ENCODE data around the gene TSC22D1. TPM values are rescaled to one million over a fixed set of nuclear protein-coding genes. Genes with fewer than 3 reads are reported as not detected.

The TSC22D1 gene
- total RNA-seq, 1 donor = 173 TPM

DNA sequence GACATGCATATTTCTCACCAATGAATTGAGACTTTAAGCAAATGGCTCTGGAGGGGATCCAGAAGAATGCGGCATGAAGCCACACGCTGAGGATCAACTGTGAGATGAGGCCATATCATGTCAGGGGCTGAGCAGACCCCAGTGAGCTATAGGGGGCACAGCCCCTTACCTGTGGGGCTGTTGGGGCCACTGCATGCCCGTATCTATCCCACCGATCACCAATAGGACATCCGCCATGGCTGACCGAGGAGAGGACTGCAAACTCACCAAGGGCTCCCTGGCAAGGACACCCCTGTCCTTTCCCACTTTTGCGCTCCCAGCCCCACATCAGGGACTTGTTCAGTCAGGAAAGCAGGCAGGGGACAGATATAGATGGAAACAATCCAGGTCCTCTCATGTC is 124.5 kb downstream of the TSC22D1 start:
- no peak overlapping the region for H2AFZ ChIP-seq (ENCODE audit: low read length)
- H3K4me1 ChIP-seq (ENCODE audit: insufficient read depth, low read length) = no peaks in the 10 kb centered on the region
- H3K27ac ChIP-seq (ENCODE audit: low read depth, low read length) = no peak overlapping the region
- H3K79me2 ChIP-seq (ENCODE audit: insufficient read depth, low read length) = peaks cover 71% of the 10 kb centered on the region
- peaks cover 53% of the 10 kb centered on the region for H4K20me1 ChIP-seq (ENCODE audit: insufficient read depth, low read length)
- no peak for DNase-seq (ENCODE audit: insufficient read length, low spot score, missing footprints)
- H3K27me3 ChIP-seq (ENCODE audit: insufficient read depth, low read length) = no peaks in the 10 kb centered on the region
- TF ChIP-seq, protein P1, sequence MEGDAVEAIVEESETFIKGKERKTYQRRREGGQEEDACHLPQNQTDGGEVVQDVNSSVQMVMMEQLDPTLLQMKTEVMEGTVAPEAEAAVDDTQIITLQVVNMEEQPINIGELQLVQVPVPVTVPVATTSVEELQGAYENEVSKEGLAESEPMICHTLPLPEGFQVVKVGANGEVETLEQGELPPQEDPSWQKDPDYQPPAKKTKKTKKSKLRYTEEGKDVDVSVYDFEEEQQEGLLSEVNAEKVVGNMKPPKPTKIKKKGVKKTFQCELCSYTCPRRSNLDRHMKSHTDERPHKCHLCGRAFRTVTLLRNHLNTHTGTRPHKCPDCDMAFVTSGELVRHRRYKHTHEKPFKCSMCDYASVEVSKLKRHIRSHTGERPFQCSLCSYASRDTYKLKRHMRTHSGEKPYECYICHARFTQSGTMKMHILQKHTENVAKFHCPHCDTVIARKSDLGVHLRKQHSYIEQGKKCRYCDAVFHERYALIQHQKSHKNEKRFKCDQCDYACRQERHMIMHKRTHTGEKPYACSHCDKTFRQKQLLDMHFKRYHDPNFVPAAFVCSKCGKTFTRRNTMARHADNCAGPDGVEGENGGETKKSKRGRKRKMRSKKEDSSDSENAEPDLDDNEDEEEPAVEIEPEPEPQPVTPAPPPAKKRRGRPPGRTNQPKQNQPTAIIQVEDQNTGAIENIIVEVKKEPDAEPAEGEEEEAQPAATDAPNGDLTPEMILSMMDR (IDR thresholded peaks at IDR 0.05; ENCODE audit: extremely low read depth, low read depth, low read length) = no peak
- H3K9me3 ChIP-seq (ENCODE audit: low read depth, low read length) = no peaks in the 10 kb centered on the region
- H3K36me3 ChIP-seq (ENCODE audit: insufficient read depth, low read length) = peaks cover 5% of the 10 kb centered on the region
- H3K4me2 ChIP-seq (ENCODE audit: insufficient read depth, low read length) = no peak overlapping the region
- H3K4me3 ChIP-seq (ENCODE audit: insufficient read depth, low read length) = no peak overlapping the region

DNA sequence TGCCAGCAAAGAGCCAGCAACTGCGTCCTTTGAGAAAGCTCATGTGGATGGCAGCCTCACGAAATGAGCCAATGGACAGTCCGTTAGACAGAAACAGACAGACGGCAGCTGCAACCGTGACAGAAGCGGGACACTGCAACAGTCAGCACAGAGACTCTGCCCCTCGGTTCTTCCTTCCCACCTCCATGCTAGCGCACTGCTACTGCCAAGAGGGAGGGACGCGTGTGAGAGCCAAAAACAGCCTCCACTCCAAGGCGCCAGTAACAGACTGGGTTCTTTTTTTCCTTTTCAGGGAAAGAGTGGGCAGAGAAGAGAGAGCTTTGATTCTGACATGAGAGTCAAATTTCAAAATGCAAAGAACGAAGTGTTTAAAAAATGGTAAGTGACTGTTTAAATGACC is 125.0 kb downstream of the TSC22D1 start:
- no peak overlapping the region for H3K27ac ChIP-seq (ENCODE audit: low read depth, low read length)
- no peak overlapping the region for H2AFZ ChIP-seq (ENCODE audit: low read length)
- no peaks in the 10 kb centered on the region for H3K9me3 ChIP-seq (ENCODE audit: low read depth, low read length)
- TF ChIP-seq, protein P1 (IDR thresholded peaks at IDR 0.05; ENCODE audit: extremely low read depth, low read depth, low read length) = no peak
- DNase-seq (ENCODE audit: insufficient read length, low spot score, missing footprints) = no peak
- peaks cover 72% of the 10 kb centered on the region for H3K79me2 ChIP-seq (ENCODE audit: insufficient read depth, low read length)
- no peaks in the 10 kb centered on the region for H3K4me1 ChIP-seq (ENCODE audit: insufficient read depth, low read length)
- H3K36me3 ChIP-seq (ENCODE audit: insufficient read depth, low read length) = peaks cover 5% of the 10 kb centered on the region
- peaks cover 52% of the 10 kb centered on the region for H4K20me1 ChIP-seq (ENCODE audit: insufficient read depth, low read length)
- no peak overlapping the region for H3K4me2 ChIP-seq (ENCODE audit: insufficient read depth, low read length)
- no peaks in the 10 kb centered on the region for H3K27me3 ChIP-seq (ENCODE audit: insufficient read depth, low read length)
- no peak overlapping the region for H3K4me3 ChIP-seq (ENCODE audit: insufficient read depth, low read length)

DNA sequence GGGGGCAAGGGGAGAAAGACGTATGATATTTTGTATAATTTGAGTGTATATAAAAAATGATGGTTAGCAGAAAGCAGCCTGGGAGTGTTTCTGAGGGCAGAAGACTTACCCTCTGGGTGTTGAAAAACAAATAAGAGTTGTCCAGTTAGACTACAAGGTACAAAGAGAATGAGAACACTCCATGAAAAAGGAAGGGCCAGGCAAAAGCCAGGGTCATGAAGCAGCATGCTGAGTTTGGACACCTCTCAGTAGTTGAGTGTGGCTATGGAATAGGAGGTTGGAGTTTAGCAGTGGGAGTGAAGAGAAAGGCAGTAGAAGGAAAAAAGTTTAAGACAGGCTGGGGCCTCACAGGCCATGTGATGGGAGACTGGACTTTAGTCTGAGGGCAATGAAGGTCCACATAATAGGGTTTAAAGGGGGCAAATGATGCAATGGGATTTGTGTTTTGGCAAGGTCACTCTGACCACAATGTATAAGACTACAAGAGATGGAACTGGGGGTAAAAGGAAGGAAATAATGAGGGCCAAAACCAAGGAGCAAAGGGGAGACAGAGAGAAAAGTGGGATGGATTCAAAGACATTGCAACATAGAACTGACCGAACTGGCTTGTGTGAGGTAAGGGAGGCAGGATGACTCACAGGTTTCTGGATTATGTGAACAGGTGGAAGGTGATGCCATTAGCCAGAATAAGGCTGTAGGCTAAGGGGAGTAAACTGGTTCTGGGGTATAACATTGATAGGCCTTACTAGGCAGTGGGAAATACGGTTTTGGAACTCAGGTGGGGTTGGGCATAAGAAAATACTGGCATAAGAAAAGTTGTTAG is 125.9 kb downstream of the TSC22D1 start:
- no peak for DNase-seq (ENCODE audit: insufficient read length, low spot score, missing footprints)
- H4K20me1 ChIP-seq (ENCODE audit: insufficient read depth, low read length) = peaks cover 57% of the 10 kb centered on the region

GRCh38 chr13:44448875-44449274 is 127.3 kb downstream of the TSC22D1 start:
- no peaks in the 10 kb centered on the region for H3K4me1 ChIP-seq (ENCODE audit: insufficient read depth, low read length)
- H3K27ac ChIP-seq (ENCODE audit: low read depth, low read length) = no peak overlapping the region
- H3K4me3 ChIP-seq (ENCODE audit: insufficient read depth, low read length) = no peak overlapping the region
- no peaks in the 10 kb centered on the region for H3K9me3 ChIP-seq (ENCODE audit: low read depth, low read length)
- no peak overlapping the region for H2AFZ ChIP-seq (ENCODE audit: low read length)
- H3K36me3 ChIP-seq (ENCODE audit: insufficient read depth, low read length) = peaks cover 5% of the 10 kb centered on the region
- H3K79me2 ChIP-seq (ENCODE audit: insufficient read depth, low read length) = peaks cover 65% of the 10 kb centered on the region
- TF ChIP-seq, protein P1 (IDR thresholded peaks at IDR 0.05; ENCODE audit: extremely low read depth, low read depth, low read length) = no peak
- no peaks in the 10 kb centered on the region for H3K27me3 ChIP-seq (ENCODE audit: insufficient read depth, low read length)
- H4K20me1 ChIP-seq (ENCODE audit: insufficient read depth, low read length) = peaks cover 46% of the 10 kb centered on the region
- H3K4me2 ChIP-seq (ENCODE audit: insufficient read depth, low read length) = no peak overlapping the region
- DNase-seq (ENCODE audit: insufficient read length, low spot score, missing footprints) = no peak

More for the DNA sequence above, 125.9 kb downstream of the TSC22D1 start:
- Histone ChIP-seq H2AFZ (ENCODE audit: low read length) (no peak overlapping the region), H3K79me2 (ENCODE audit: insufficient read depth, low read length) (peaks cover 72% of the 10 kb centered on the region), H3K4me1 (ENCODE audit: insufficient read depth, low read length) (no peaks in the 10 kb centered on the region), H3K9me3 (ENCODE audit: low read depth, low read length) (no peaks in the 10 kb centered on the region), H3K27me3 (ENCODE audit: insufficient read depth, low read length) (no peaks in the 10 kb centered on the region), H3K4me2 (ENCODE audit: insufficient read depth, low read length) (no peak overlapping the region), H3K4me3 (ENCODE audit: insufficient read depth, low read length) (no peak overlapping the region), H3K27ac (ENCODE audit: low read depth, low read length) (no peak overlapping the region), H3K36me3 (ENCODE audit: insufficient read depth, low read length) (peaks cover 5% of the 10 kb centered on the region)
- TF ChIP-seq, protein P1 (IDR thresholded peaks at IDR 0.05; ENCODE audit: extremely low read depth, low read depth, low read length) = no peak
